KMS-11 (cell line): ENCODE data around the gene ULBP1.
A peak's percentile ranks its signal among the peaks of the same experiment; 100 is the strongest.
"Not testable (repeated sequence)": the region's sequence is repeated elsewhere in the genome, so short reads cannot be mapped to it uniquely, and the experiment has no call there.

ENCODE experiments used
- H2AFZ ChIP-seq: fragments of 200-600 bp; sonication (generic); 2 replicates; pipeline ENCODE4 v1.6.1; 2016; ENCODE audit warnings: antibody characterized with exemption, mixed run types, low read depth
- H3K27ac ChIP-seq: fragments of 200-600 bp; sonication (generic); 2 replicates; pipeline ENCODE4 v1.6.1; 2016; ENCODE audit warnings: mild to moderate bottlenecking, mixed run types
- H3K27me3 ChIP-seq: fragments of 200-600 bp; sonication (generic); 2 replicates; pipeline ENCODE4 v1.6.1; 2017; ENCODE audit warnings: mild to moderate bottlenecking, low read depth, mixed run types, moderate library complexity; ENCODE audit not compliant: insufficient read depth
- H3K36me3 ChIP-seq: fragments of 200-600 bp; sonication (generic); 2 replicates; pipeline ENCODE4 v1.6.1; 2017; ENCODE audit warnings: mild to moderate bottlenecking, mixed run types; ENCODE audit not compliant: insufficient read depth
- H3K4me1 ChIP-seq: fragments of 200-600 bp; sonication (generic); 2 replicates; pipeline ENCODE4 v1.6.1; 2016; ENCODE audit warnings: mild to moderate bottlenecking, low read depth, mixed run types; ENCODE audit not compliant: poor library complexity, severe bottlenecking
- H3K4me2 ChIP-seq: fragments of 200-600 bp; sonication (generic); 2 replicates; pipeline ENCODE4 v1.7.0; 2016; ENCODE audit warnings: mild to moderate bottlenecking, mixed run types
- H3K4me3 ChIP-seq: fragments of 200-600 bp; sonication (generic); IDR thresholded peaks from 2 replicates; pipeline ENCODE4 v1.6.1; 2017; ENCODE audit warnings: low read depth, low read length, mixed read lengths; ENCODE audit not compliant: insufficient read depth
- H3K79me2 ChIP-seq: fragments of 200-600 bp; sonication (generic); 2 replicates; pipeline ENCODE4 v1.6.1; 2016; ENCODE audit warnings: low read depth, mixed run types; ENCODE audit not compliant: insufficient read depth
- H3K9ac ChIP-seq: fragments of 200-600 bp; sonication (generic); 2 replicates; pipeline ENCODE4 v1.6.1; 2016; ENCODE audit warnings: mild to moderate bottlenecking, mixed run types
- H4K20me1 ChIP-seq: fragments of 200-600 bp; sonication (generic); 2 replicates; pipeline ENCODE4 v1.6.1; 2016; ENCODE audit warnings: mild to moderate bottlenecking, mixed run types; ENCODE audit not compliant: insufficient read depth
- TF ChIP-seq, protein P1 (sequence below): fragments of 200-600 bp; sonication (generic); conservative IDR thresholded peaks from 2 replicates; pipeline ENCODE4 v1.6.1; 2017; ENCODE audit warnings: low read depth, mild to moderate bottlenecking, antibody characterized with exemption, low read length, moderate library complexity, mixed read lengths

ULBP1 gene

DNA sequence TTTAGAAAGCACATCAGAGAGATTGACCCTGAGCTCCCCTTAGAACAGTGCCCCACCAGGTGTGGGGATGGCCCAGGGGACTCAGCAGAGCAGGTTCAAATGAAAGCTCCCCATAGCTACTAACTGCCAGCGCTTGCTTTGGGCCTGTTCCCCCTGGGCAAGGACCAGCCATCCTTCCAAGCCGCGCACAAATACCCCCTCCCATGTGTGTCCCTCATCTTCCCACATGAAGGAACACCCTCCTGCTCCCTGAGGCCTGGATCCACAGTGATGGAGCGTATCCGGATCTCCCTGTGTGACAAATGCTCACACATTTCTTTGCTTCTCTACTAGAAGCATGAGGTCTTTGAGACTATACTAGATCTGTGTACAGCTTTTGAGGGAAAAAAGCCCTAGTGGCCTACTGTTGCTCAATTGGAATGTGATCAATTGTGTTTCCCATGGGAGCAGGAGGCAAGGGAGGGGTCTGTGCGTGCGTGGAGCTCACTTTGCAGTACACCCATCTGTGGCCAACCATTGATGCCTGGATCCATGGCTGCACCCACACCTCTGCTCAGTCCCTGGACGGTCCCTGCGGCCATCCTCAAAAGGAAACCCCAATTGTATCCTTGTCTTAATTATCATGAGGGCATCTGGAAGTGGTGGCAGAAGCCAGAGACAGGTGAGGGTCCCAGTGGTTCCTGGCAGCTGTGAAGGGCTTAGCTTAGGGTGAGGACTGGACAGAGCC lies 39.4 kb upstream of the ULBP1 start:
- TF ChIP-seq, protein P1, sequence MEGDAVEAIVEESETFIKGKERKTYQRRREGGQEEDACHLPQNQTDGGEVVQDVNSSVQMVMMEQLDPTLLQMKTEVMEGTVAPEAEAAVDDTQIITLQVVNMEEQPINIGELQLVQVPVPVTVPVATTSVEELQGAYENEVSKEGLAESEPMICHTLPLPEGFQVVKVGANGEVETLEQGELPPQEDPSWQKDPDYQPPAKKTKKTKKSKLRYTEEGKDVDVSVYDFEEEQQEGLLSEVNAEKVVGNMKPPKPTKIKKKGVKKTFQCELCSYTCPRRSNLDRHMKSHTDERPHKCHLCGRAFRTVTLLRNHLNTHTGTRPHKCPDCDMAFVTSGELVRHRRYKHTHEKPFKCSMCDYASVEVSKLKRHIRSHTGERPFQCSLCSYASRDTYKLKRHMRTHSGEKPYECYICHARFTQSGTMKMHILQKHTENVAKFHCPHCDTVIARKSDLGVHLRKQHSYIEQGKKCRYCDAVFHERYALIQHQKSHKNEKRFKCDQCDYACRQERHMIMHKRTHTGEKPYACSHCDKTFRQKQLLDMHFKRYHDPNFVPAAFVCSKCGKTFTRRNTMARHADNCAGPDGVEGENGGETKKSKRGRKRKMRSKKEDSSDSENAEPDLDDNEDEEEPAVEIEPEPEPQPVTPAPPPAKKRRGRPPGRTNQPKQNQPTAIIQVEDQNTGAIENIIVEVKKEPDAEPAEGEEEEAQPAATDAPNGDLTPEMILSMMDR = no peak
- H3K79me2 ChIP-seq = no peaks in the 10 kb centered on the region
- H3K27ac ChIP-seq = no peak overlapping the region
- no peaks in the 10 kb centered on the region for H3K4me1 ChIP-seq
- H4K20me1 ChIP-seq = no peaks in the 10 kb centered on the region
- no peaks in the 10 kb centered on the region for H3K36me3 ChIP-seq
- H3K4me2 ChIP-seq = no peak overlapping the region
- H2AFZ ChIP-seq = no peak overlapping the region
- no peak overlapping the region for H3K9ac ChIP-seq
- no peak overlapping the region for H3K4me3 ChIP-seq
- H3K27me3 ChIP-seq = peaks cover 50% of the 10 kb centered on the region

DNA sequence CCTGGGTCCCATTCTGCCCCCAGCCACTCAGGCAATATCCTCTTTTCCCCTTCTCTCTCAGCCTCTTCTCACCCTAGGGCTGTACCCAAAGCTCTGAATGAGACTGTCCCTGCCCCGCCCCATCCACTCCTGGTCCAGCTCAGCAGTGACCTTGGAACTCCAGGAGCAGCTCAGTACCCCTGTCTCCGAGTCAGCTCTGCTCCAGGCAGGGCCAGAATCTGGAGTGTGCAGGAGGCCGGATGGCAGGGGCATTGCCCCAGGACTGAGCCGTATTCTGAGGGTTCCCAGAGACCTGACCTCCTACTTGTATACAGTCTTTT lies 38.9 kb upstream of the ULBP1 start:
- H2AFZ ChIP-seq = no peak overlapping the region

DNA sequence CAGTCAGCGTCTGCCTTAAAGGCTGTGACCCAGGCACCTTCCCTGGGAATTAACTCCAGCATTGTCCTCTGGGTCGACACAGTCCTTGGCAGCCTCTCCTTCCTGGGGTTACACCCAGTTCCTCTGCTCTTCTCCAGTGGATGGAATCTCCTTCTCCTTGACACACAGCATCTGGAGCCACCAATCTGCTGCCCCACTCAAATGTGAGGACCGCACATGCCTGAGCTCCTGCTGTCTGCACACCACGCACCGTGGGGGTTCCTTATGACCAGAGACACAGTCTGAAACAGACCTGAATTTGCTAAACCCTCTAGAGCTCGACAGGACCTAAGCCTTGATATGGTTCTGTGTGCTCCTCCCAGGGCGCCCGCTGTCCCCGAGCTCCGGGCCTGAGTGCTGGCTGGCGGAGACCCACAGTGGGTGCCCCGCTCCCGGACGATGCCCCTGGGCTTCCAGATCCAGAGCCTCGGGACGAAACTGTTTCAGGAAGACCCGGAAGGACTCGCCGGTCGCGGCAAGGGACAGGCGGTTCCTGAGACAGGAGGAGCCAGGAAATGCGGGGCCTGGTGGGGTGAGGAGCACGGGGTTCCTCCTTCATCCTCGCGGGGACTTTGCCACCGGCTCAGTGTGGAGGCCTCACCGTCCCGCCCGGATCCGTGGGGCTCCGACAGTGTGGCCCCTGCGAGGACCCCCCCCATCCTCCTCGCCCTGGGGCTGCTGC lies 38.3 kb upstream of the ULBP1 start:
- H3K9ac ChIP-seq = no peak overlapping the region
- H3K79me2 ChIP-seq = no peaks in the 10 kb centered on the region
- H3K27me3 ChIP-seq = peaks cover 57% of the 10 kb centered on the region
- no peaks in the 10 kb centered on the region for H3K36me3 ChIP-seq
- H3K4me3 ChIP-seq = no peak overlapping the region
- no peak overlapping the region for H2AFZ ChIP-seq
- H3K4me2 ChIP-seq = no peak overlapping the region; the same call in 1 of the 2 replicates
- H4K20me1 ChIP-seq = no peaks in the 10 kb centered on the region
- H3K4me1 ChIP-seq = no peaks in the 10 kb centered on the region
- TF ChIP-seq, protein P1 = no peak
- no peak overlapping the region for H3K27ac ChIP-seq

More for the DNA sequence above, 38.9 kb upstream of the ULBP1 start:
- Histone ChIP-seq H3K79me2 (no peaks in the 10 kb centered on the region), H3K9ac (no peak overlapping the region), H3K27me3 (peaks cover 54% of the 10 kb centered on the region), H3K36me3 (no peaks in the 10 kb centered on the region), H3K27ac (no peak overlapping the region), H3K4me3 (no peak overlapping the region), H4K20me1 (no peaks in the 10 kb centered on the region), H3K4me1 (no peaks in the 10 kb centered on the region), H3K4me2 (no peak overlapping the region)
- TF ChIP-seq, protein P1 = no peak

- peak overlapping the region; percentile 1; the same call in 1 of the 2 replicates for H3K4me2 ChIP-seq
- TF ChIP-seq, protein P1 = peak; percentile 71
- H3K36me3 ChIP-seq = no peaks in the 10 kb centered on the region
- H3K27me3 ChIP-seq = peaks cover 55% of the 10 kb centered on the region; the same call in 1 of the 2 replicates
- H2AFZ ChIP-seq = no peak overlapping the region; the same call in 1 of the 2 replicates
- H3K4me3 ChIP-seq = no peak overlapping the region
- no peaks in the 10 kb centered on the region for H3K4me1 ChIP-seq
- H3K27ac ChIP-seq = no peak overlapping the region
- H4K20me1 ChIP-seq = no peaks in the 10 kb centered on the region
- H3K9ac ChIP-seq = no peak overlapping the region
- no peaks in the 10 kb centered on the region for H3K79me2 ChIP-seq
Observed at GRCh38 chr6:149925974-149926777, 37.6 kb upstream of the ULBP1 start.

DNA sequence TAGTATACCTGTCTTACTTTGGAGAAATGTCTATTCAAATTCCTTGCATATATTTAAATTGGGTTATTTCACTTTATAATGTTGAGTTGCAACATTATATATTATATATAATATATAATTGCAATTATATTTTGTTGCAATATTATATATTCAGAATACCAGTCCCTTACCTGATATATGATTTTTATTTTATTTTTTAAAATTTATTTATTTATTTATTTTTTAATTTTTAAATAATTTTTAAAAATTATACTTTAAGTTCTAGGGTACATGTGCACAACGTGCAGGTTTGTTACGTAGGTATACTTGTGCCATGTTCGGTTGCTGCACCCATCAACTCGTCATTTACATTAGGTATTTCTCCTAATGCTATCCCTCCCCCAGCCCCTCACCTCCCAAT lies 36.7 kb upstream of the ULBP1 start:
- not testable (repeated sequence) for H3K79me2 ChIP-seq, H3K4me2 ChIP-seq, H3K4me1 ChIP-seq, H2AFZ ChIP-seq, H4K20me1 ChIP-seq, H3K9ac ChIP-seq, H3K36me3 ChIP-seq, H3K27ac ChIP-seq, H3K4me3 ChIP-seq
- peaks cover 59% of the 10 kb centered on the region; the same call in 1 of the 2 replicates for H3K27me3 ChIP-seq
